Activated CD4-positive, CD25-positive, alpha-beta regulatory T cell treated with anti-CD3 and anti-CD28 coated beads, Interleukin-2, amount 50 U/mL, for 72 hours (primary cell): Measurements from ENCODE around the gene PDZRN4.
"Not testable (repeated sequence)": the region's sequence is repeated elsewhere in the genome, so short reads cannot be mapped to it uniquely, and the experiment has no call there.

ENCODE experiments used
- DNase-seq: peaks from one replicate; pipeline ENCODE4 v3.0.0; 2021

Gene PDZRN4

GRCh38 chr12:41587574-41587973 lies 399.5 kb downstream of the PDZRN4 start:
- DNase-seq, result no peak

GRCh38 chr12:41589878-41590277 lies 401.8 kb downstream of the PDZRN4 start:
- DNase-seq, result no peak

- DNase-seq, result no peak
Measured at GRCh38 chr12:41596190-41596589, 408.1 kb downstream of the PDZRN4 start.

GRCh38 chr12:41604830-41605229 lies 416.7 kb downstream of the PDZRN4 start:
- DNase-seq, result no peak

GRCh38 chr12:41605545-41606305 lies 417.6 kb downstream of the PDZRN4 start:
- no peak for DNase-seq

GRCh38 chr12:41606468-41607445 lies 418.6 kb downstream of the PDZRN4 start:
- no peak for DNase-seq

- DNase-seq, result no peak
Measured at GRCh38 chr12:41612892-41613557, 424.9 kb downstream of the PDZRN4 start.

- DNase-seq, result not testable (repeated sequence)
Measured at GRCh38 chr12:41615174-41615573, 427.1 kb downstream of the PDZRN4 start.

- DNase-seq, result no peak
Measured at GRCh38 chr12:41619705-41620104, 431.6 kb downstream of the PDZRN4 start.

GRCh38 chr12:41621291-41621690 lies 433.2 kb downstream of the PDZRN4 start:
- no peak for DNase-seq
